Loucy (cell line): ENCODE data around the gene AKAP6.

Experiments
- H2AFZ ChIP-seq: fragments of 200-600 bp; sonication (generic); 2 replicates; pipeline ENCODE4 v1.6.0; 2016; ENCODE audit warnings: antibody characterized with exemption, mild to moderate bottlenecking, low read length, moderate library complexity
- H3F3A ChIP-seq: fragments of 200-600 bp; 2 replicates; pipeline ENCODE4 v1.6.0; 2016; ENCODE audit warnings: antibody characterized with exemption, low read depth, mild to moderate bottlenecking
- H3K27me3 ChIP-seq: fragments of 200-600 bp; sonication (generic); 2 replicates; pipeline ENCODE4 v1.6.1; 2014; ENCODE audit warnings: low read length, mild to moderate bottlenecking; ENCODE audit not compliant: insufficient read depth, poor library complexity, severe bottlenecking
- H3K36me3 ChIP-seq: fragments of 200-600 bp; sonication (generic); 2 replicates; pipeline ENCODE4 v1.6.1; 2016; ENCODE audit warnings: low read length; ENCODE audit not compliant: insufficient read depth
- H3K4me1 ChIP-seq: fragments of 200-600 bp; sonication (generic); 2 replicates; pipeline ENCODE4 v1.5.1; 2014; ENCODE audit warnings: low read length, mild to moderate bottlenecking; ENCODE audit not compliant: insufficient read depth, poor library complexity, severe bottlenecking
- H3K4me2 ChIP-seq: fragments of 200-600 bp; sonication (generic); 2 replicates; pipeline ENCODE4 v1.6.0; 2014; ENCODE audit warnings: antibody characterized with exemption, low read length, low read depth, mild to moderate bottlenecking; ENCODE audit not compliant: poor library complexity, severe bottlenecking
- H3K4me3 ChIP-seq: fragments of 200-600 bp; sonication (generic); 2 replicates; pipeline ENCODE4 v1.5.1; 2014; ENCODE audit warnings: low read length, mild to moderate bottlenecking, mixed read lengths; ENCODE audit not compliant: poor library complexity, severe bottlenecking
- H3K79me2 ChIP-seq: fragments of 200-600 bp; sonication (generic); 2 replicates; pipeline ENCODE4 v1.6.1; 2014; ENCODE audit warnings: low read length; ENCODE audit not compliant: insufficient read depth
- H3K9ac ChIP-seq: fragments of 200-600 bp; sonication (generic); 2 replicates; pipeline ENCODE4 v1.6.0; 2014; ENCODE audit warnings: mild to moderate bottlenecking, low read depth, low read length, moderate library complexity; ENCODE audit not compliant: poor library complexity, severe bottlenecking
- H3K9me2 ChIP-seq: fragments of 200-600 bp; sonication (generic); replicated peaks from 2 replicates; pipeline ENCODE4 v1.6.1; 2016; ENCODE audit warnings: low read depth, low read length, mixed read lengths
- H3K9me3 ChIP-seq: fragments of 200-600 bp; sonication (generic); 2 replicates; pipeline ENCODE4 v1.6.1; 2014; ENCODE audit warnings: mild to moderate bottlenecking, antibody characterized with exemption, low read length, low read depth; ENCODE audit not compliant: insufficient read depth
- H4K20me1 ChIP-seq: fragments of 200-600 bp; sonication (generic); 2 replicates; pipeline ENCODE4 v1.6.0; 2014; ENCODE audit warnings: antibody characterized with exemption, low read length, mild to moderate bottlenecking; ENCODE audit not compliant: insufficient read depth, poor library complexity, severe bottlenecking
- EZH2phosphoT487 ChIP-seq: fragments of 200-600 bp; IDR thresholded peaks from 2 replicates; pipeline ENCODE4 v1.6.1; 2018; ENCODE audit warnings: antibody characterized with exemption, mild to moderate bottlenecking, moderate library complexity, borderline replicate concordance
- TF ChIP-seq, protein P1 (sequence below): fragments of 200-600 bp; sonication (generic); conservative IDR thresholded peaks from 2 replicates; pipeline ENCODE4 v1.5.1; 2014; ENCODE audit warnings: mild to moderate bottlenecking, antibody characterized with exemption, low read length

AKAP6 gene

DNA sequence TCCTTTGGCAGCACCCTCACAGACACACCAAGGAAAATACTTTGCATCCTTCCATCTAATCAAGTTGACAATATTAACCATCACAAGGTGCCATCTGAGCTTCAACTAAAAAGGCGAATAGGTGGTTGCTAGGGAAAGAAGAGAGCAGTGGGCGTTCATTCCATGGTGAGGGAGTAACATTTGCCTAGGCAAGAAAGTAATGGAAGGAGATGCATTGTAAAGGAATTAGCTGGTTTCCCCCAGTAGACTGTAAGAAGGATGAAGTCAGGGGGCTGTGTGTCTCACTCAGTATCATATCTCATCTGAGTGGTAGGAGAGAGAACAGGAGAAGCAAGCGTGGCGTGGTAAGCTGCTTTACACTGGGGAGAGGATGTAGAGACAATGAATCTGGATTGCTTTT, 34.7 kb downstream of the AKAP6 start:
- no peaks in the 10 kb centered on the region for H3K79me2 ChIP-seq
- no peaks in the 10 kb centered on the region for H3K27me3 ChIP-seq
- TF ChIP-seq, protein P1, sequence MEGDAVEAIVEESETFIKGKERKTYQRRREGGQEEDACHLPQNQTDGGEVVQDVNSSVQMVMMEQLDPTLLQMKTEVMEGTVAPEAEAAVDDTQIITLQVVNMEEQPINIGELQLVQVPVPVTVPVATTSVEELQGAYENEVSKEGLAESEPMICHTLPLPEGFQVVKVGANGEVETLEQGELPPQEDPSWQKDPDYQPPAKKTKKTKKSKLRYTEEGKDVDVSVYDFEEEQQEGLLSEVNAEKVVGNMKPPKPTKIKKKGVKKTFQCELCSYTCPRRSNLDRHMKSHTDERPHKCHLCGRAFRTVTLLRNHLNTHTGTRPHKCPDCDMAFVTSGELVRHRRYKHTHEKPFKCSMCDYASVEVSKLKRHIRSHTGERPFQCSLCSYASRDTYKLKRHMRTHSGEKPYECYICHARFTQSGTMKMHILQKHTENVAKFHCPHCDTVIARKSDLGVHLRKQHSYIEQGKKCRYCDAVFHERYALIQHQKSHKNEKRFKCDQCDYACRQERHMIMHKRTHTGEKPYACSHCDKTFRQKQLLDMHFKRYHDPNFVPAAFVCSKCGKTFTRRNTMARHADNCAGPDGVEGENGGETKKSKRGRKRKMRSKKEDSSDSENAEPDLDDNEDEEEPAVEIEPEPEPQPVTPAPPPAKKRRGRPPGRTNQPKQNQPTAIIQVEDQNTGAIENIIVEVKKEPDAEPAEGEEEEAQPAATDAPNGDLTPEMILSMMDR = no peak
- H3K9me2 ChIP-seq = no peaks in the 10 kb centered on the region
- H3K36me3 ChIP-seq = no peaks in the 10 kb centered on the region
- H3K9me3 ChIP-seq = no peaks in the 10 kb centered on the region
- peaks cover 35% of the 10 kb centered on the region for H3K4me1 ChIP-seq
- H3K4me3 ChIP-seq = no peak overlapping the region
- H3F3A ChIP-seq = peaks cover 5% of the 10 kb centered on the region; the same call in 1 of the 2 replicates
- H4K20me1 ChIP-seq = no peaks in the 10 kb centered on the region
- H3K9ac ChIP-seq = no peak overlapping the region
- H3K4me2 ChIP-seq = no peak overlapping the region
- H2AFZ ChIP-seq = no peak overlapping the region

DNA sequence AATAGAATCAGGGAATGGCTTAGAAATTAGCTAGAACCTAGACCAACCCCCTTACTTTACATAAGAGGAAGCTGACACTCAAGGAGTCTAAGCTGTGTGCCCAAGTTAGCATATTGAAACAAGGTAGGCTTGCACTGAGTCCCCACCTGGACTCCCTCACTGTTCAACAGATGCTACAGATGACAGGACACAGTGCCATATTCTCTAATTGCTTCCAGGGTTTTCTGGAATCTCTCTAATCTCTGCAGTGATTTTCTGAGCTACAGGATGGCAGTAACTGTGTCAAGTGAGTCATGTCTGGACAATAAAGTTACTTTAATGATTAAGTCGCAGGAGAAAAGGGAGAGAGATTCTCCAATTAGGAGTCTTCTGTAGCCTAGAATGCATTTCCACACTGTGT, 35.8 kb downstream of the AKAP6 start:
- H4K20me1 ChIP-seq = no peaks in the 10 kb centered on the region
- TF ChIP-seq, protein P1 = no peak
- no peak for TF ChIP-seq EZH2phosphoT487
- H3K79me2 ChIP-seq = no peaks in the 10 kb centered on the region
- no peak overlapping the region for H3K4me3 ChIP-seq
- no peaks in the 10 kb centered on the region for H3K9me3 ChIP-seq
- H3F3A ChIP-seq = peaks cover 8% of the 10 kb centered on the region; the same call in 1 of the 2 replicates
- H3K9me2 ChIP-seq = no peaks in the 10 kb centered on the region
- H3K9ac ChIP-seq = no peak overlapping the region
- no peak overlapping the region for H3K4me2 ChIP-seq
- peaks cover 46% of the 10 kb centered on the region for H3K4me1 ChIP-seq
- H2AFZ ChIP-seq = no peak overlapping the region
- no peaks in the 10 kb centered on the region for H3K27me3 ChIP-seq
- no peaks in the 10 kb centered on the region for H3K36me3 ChIP-seq

DNA sequence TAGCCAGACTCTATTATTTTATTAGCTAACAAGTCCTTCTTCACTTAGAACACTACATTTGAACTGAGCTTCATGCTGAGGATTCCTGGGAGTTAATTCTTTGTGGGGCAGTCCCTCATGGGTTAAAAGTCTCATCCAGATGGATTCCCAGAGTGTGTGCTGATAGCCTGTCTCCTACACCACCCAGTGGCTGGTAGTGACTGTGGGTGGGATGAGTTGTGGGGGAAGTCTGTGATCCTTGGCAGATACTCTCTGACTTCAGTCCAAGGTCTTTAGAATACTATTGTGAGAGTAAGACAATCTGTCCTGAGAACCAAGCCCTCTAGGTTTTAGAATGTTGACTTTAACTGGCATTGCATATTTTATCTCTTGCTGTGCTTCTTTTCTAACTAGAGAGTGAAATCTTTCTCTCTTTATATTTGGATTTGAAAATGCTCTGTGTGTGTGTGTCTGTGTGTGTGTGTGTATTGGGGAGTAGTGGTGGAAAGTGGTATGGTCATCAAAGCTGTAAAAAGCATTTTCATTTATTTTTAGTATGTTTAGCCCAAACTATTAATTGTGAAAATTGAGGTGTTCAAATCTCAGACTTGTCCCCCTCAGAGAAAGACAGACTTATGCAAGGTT, 37.3 kb downstream of the AKAP6 start:
- peak overlapping the region; percentile 33 for H3K4me2 ChIP-seq
- no peaks in the 10 kb centered on the region for H3K79me2 ChIP-seq
- peak overlapping the region; percentile 64; the same call in 1 of the 2 replicates for H2AFZ ChIP-seq
- H3F3A ChIP-seq = peaks cover 8% of the 10 kb centered on the region; the same call in 1 of the 2 replicates
- H3K9ac ChIP-seq = no peak overlapping the region
- TF ChIP-seq EZH2phosphoT487 = no peak
- TF ChIP-seq, protein P1 = peak; percentile 31; the same call in 1 of the 2 replicates
- H3K27me3 ChIP-seq = no peaks in the 10 kb centered on the region
- no peaks in the 10 kb centered on the region for H3K9me3 ChIP-seq
- H3K4me1 ChIP-seq = peaks cover 58% of the 10 kb centered on the region
- no peaks in the 10 kb centered on the region for H3K9me2 ChIP-seq
- H4K20me1 ChIP-seq = no peaks in the 10 kb centered on the region
- no peak overlapping the region for H3K4me3 ChIP-seq
- no peaks in the 10 kb centered on the region for H3K36me3 ChIP-seq
